DMS153 treated with DMSO at 0.1 percent for 48 hours (cell line): ENCODE results near the gene RAB6A.
"Not testable (repeated sequence)": the region's sequence is repeated elsewhere in the genome, so short reads cannot be mapped to it uniquely, and the experiment has no call there.

Source experiments
- DNase-seq: peaks from one replicate; lab custom pipeline; 2025; ENCODE audit not compliant: unreplicated experiment; lab: John Stamatoyannopoulos, UW

The RAB6A gene

DNA sequence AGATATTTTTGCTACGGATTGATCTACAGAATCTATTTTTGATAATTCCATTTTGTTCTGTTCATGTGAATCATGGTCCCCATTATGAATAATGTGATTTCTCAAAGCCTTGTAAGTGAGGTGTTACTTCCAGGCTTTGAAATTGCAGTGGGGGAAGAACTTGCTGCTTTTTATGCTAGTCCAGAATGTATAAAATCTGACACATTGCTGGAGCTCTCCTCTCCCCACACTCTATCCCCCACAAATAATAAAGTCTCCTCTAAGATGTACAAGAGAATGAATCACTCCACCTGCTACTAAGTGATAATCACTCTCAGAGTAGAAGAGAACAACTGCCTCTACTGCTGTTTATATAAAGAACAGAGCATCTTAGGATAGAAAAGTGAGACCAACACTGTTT, 5.9 kb upstream of the RAB6A start:
- DNase-seq = no peak

DNA sequence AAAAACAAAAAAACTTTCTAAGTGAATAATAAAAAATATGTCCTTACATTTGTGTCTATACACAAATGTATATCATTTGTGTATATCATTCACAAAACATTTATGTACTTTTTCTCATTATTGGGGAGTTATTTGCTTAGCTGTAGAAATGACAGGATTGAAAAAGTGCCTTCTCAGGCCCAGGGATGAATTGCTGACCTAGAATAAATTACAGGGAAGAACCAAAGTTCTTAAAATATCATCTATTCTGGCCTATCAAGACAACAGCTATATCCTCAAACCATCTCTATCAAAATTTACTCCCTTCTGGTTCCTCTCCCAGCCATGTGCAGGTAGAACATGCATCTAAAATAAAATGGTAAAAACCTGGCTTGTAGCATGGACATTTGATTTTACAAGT, 1.9 kb upstream of the RAB6A start:
- DNase-seq = no peak

DNA sequence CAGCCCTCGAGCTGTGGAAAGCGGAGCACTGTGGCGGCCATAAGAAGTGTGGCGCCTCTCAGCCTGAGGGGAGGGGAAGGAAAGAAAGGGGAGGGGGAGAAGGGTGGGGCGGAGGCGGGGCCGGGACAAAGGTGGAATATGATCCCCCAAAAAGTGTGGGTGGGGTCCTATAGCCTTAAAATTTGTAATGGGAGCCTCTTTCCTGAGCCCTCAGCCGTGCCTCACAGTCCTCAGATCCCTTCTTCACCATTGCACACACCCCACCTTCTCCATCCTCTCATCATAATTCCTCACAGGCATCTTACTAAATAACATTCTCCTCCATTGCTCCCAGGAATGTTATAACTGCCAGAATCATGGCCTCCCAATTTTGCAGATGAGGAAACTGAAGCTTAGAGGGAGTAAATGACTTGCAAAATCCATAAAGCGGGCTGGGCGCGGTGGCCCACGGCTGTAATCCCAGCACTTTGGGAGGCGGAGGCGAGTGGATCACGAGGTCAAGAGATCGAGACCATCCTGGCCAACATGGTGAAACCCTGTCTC, 600 bp upstream of the RAB6A start:
- no peak for DNase-seq

- DNase-seq = no peak
Observed at GRCh38 chr11:73760135-73760678, 667 bp downstream of the RAB6A start.

DNA sequence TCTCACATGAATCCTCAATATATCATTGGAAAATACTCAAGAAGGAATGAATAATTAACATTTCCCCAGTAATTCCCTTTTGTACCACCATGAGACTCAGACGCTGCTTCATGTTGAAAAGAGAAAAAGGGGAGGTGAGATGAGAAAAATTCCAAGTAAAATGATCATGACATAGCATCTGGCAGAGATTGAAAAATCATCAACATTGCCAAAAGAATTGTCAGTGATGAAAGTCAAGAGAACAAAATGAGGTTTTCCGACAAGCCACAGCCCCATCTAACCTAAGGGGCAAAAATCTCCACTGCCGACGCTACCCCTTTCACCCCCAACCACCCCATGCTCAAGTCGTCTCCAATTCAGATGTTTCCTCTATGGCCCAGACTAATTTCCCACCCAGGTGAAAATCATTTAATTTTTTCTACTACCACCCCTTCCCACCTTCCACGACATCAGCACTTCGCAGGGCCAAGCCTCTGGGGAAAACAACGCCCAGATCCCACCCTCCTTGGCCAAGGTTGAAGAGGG, 1.2 kb downstream of the RAB6A start:
- DNase-seq = no peak

GRCh38 chr11:73758451-73758850, 2.4 kb downstream of the RAB6A start:
- DNase-seq = no peak

DNA sequence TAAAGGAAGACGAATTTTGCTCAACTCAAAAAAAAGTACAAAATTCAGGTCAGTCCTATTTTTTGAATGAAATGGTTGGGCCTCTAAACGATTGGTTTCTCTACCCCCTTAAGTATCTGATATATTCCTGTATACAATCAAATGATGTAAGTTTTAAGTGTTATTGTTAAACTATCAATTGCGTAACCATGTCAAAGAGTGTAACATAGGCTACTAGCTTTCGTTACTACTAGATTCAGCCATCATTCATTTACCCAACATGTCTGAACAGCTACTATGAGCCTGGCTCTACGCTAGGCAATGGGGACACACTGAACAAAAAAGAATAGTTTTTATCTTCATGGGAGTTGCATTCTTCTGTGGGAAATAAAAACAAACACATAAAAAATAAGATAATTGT, 3.3 kb downstream of the RAB6A start:
- no peak for DNase-seq

- no peak for DNase-seq
Observed at GRCh38 chr11:73755670-73756069, 5.2 kb downstream of the RAB6A start.

DNA sequence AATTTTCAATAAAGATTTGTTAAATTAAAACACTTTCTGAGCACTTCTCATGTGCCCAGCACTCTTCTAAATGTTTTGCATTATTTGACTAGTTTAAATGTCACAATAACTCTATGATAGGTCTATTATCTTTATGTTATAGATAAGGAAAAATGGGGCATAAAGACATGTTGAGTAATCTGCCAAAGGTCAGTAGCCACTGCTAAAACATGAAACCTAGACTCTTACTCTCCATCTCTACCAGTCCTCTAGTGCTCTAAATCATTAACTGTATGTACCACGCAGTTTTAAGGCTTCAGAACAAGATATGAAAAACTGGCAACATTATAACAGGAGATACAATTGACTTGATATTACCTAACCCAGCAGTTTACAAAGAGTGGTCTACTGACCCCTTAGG, 6.9 kb downstream of the RAB6A start:
- no peak for DNase-seq

DNA sequence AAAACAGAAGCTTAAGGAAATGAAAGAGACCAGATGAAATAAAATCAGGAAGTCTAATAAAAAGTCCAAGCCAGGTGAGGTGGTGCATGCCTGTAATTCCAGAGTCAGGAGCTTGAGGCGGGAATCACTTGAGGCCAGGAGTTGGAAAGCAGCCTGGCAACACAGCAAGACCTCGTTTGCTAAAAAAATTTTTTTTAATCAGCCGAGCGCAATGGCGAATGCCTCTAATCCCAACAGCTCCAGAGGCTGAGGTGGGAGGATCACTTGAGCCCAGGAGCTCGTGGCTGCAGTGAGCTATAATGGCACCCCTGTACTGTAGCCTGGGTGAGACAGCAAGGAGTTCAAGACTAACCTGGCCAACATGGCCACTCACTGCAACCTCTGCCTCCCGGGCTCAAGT, 8.0 kb downstream of the RAB6A start:
- no peak for DNase-seq

DNA sequence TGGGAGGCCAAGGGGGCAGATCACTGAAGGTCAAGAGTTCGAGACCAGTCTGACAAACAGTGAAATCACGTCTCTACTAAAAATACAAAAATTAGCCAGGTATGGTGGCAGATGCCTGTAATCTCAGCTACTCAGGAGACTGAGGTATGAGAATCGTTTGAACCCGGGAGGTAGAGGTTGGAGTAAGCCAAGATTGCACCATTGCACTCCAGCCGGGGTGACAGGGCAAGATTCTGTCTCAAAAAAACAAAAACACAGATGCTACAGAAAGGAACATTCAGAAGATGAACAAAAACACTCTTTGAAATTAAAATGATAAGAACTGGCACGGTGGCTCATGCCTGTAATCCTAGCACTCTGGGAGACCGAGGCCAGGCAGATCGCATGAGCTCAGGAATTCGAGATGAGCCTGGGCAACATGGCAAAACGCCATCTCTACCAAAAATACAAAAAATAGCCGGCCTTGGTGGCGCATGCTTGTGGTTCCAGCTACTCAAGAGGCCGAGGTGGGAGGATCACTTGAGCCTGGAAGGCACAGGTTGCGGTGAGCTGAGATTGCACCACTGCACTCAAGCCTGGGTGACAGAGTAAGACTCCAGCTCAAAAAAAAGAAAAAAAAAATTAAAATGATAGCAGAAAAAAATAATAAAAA, 8.5 kb downstream of the RAB6A start:
- DNase-seq = no peak

DNA sequence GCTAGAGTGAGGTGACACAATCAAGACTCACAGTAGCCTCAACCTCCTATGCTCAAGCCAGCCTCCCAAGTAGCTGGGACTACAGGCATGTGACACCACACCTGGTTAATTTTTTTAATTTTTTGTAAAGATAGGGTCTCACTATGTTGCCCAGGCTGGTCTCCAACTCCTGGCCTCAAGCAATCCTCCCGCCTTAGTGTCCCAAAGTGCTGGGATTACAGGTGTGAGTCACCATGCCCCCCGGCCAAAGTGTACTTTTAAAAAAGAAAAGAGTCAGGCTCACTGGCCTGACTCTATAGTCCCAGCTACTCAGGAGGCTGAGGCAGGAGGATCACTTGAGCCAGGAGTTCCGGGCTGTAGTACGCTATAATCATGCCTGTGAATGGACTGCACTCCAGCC, 10.0 kb downstream of the RAB6A start:
- DNase-seq = not testable (repeated sequence)

GRCh38 chr11:73750228-73750627, 10.6 kb downstream of the RAB6A start:
- DNase-seq = no peak

DNA sequence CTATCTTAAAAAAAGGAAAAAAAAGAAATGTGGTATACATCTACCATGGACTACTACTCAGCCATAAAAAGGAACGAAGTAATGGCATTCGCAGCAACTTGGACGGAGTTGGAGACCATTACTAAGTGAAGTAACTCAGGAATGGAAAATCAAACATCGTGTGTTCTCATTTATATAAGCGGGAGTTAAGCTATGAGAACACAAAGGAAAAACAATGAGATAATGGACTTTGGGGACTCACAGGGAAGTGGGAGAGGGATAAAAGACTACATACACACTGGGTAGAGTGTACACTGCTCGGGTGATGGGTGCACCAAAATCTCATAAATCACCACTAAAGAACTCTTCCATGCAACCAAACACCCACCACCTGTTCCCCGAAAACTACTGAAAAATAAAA, 11.8 kb downstream of the RAB6A start:
- DNase-seq = no peak

- no peak for DNase-seq
Observed at GRCh38 chr11:73748300-73748699, 12.6 kb downstream of the RAB6A start.

GRCh38 chr11:73747762-73748161, 13.1 kb downstream of the RAB6A start:
- no peak for DNase-seq

DNA sequence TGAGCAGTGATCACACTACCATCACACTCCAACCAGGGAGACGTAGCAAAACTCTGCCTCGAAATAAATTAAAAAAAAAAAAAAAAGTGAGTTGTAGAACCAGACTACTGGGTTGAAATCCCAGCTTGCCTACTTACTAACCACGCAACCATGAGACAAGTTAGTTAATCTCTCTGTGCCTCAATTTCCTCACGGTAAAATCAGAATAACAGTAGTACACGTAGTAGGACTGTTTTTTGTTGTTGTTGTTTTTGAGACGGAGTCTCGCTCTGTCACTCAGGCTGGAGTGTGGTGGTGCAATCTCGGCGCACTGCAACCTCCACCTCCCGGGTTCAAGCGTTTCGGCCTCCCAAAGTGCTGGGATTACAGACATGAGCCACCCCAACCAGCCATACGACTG, 14.2 kb downstream of the RAB6A start:
- DNase-seq = no peak

- DNase-seq = no peak
Observed at GRCh38 chr11:73743045-73743444, 17.8 kb downstream of the RAB6A start.

GRCh38 chr11:73735959-73736358, 24.9 kb downstream of the RAB6A start:
- not testable (repeated sequence) for DNase-seq

DNA sequence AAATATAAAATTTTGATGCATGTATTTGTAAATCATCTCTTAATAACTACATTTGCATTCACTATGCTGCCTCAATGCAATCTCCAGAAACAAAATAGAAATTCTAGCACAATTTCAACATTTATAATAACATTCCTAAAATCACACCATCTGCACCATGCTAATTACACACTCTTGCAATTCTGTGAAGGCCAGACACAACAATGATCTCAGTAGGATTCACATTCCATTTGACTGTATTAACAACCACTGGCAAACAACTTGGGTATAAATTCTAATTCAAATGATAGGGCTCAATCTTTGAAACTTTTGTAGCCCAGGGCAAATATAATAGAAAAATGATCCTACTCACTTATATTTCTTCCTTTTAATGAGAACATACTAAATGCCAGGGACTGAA, 25.9 kb downstream of the RAB6A start:
- no peak for DNase-seq

DNA sequence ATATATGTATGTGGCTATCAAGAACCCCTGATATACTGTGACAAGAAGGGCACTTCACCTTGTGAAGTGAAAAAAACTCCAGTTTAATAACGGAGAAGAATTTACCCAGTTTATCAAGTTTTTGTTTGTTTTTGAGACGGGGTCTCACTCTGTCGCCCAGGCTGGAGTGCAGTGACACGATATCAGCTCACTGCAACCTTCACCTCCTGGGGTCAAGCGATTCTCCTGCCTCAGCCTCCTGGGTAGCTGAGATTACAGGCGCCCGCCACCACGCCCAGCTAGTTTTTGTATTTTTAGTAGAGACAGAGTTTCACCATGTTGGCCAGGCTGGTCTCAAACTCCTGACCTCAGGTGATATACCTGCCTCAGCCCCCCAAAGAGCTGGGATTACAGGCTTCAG, 26.9 kb downstream of the RAB6A start:
- DNase-seq = not testable (repeated sequence)

- not testable (repeated sequence) for DNase-seq
Observed at GRCh38 chr11:73732936-73733335, 27.9 kb downstream of the RAB6A start.
